NT2/D1 (cell line): ENCODE measurements around the gene KCNJ14.

Experiments used
- DNase-seq: peaks from one replicate; pipeline ENCODE4 v3.0.0-alpha.2; 2011; ENCODE audit warnings: low read depth, low spot score
- H3K27me3 ChIP-seq: 2 replicates; pipeline ENCODE4 v1.6.0; 2011; ENCODE audit warnings: mild to moderate bottlenecking; ENCODE audit not compliant: insufficient read length, insufficient read depth
- H3K36me3 ChIP-seq: 2 replicates; pipeline ENCODE4 v1.6.1; 2011; ENCODE audit warnings: mild to moderate bottlenecking, low read length, mixed read lengths; ENCODE audit not compliant: insufficient read depth, insufficient read length
- H3K4me1 ChIP-seq: 2 replicates; pipeline ENCODE4 v1.5.1; 2011; ENCODE audit not compliant: insufficient read depth, insufficient read length
- H3K4me3 ChIP-seq: 2 replicates; pipeline ENCODE4 v1.5.1; 2011; ENCODE audit warnings: low read depth; ENCODE audit not compliant: insufficient read length
- H3K9ac ChIP-seq: 2 replicates; pipeline ENCODE4 v1.6.0; 2011; ENCODE audit warnings: low read depth; ENCODE audit not compliant: insufficient read length
- H3K9me3 ChIP-seq: 2 replicates; pipeline ENCODE4 v1.5.1; 2011; ENCODE audit warnings: mild to moderate bottlenecking, low read length; ENCODE audit not compliant: insufficient read depth
- SUZ12 ChIP-seq: IDR thresholded peaks from 2 replicates; pipeline ENCODE4 v1.6.1; 2011; ENCODE audit not compliant: insufficient read length, insufficient read depth; ENCODE audit errors: extremely low read depth
- YY1 ChIP-seq: IDR thresholded peaks from 2 replicates; pipeline ENCODE4 v1.6.1; 2011; ENCODE audit not compliant: insufficient read length, insufficient read depth
- ZNF274 ChIP-seq: IDR thresholded peaks from 2 replicates; pipeline ENCODE4 v1.6.1; 2011; ENCODE audit warnings: mild to moderate bottlenecking, low read depth, low read length

The KCNJ14 gene

GRCh38 chr19:48441360-48442050 lies 13.9 kb upstream of the KCNJ14 start:
- no peak for TF ChIP-seq YY1
- TF ChIP-seq SUZ12 = no peak
- TF ChIP-seq ZNF274 = no peak
- Histone ChIP-seq H3K9ac (no peak overlapping the region), H3K9me3 (no peaks in the 10 kb centered on the region), H3K4me1 (peaks cover 5% of the 10 kb centered on the region), H3K36me3 (peaks cover 3% of the 10 kb centered on the region), H3K4me3 (no peak overlapping the region), H3K27me3 (peaks cover 24% of the 10 kb centered on the region)
- DNase-seq = no peak

GRCh38 chr19:48442116-48443035 lies 13.0 kb upstream of the KCNJ14 start:
- H3K9ac ChIP-seq = no peak overlapping the region
- H3K9me3 ChIP-seq = no peaks in the 10 kb centered on the region
- peaks cover 5% of the 10 kb centered on the region for H3K4me1 ChIP-seq
- DNase-seq = no peak
- H3K27me3 ChIP-seq = peaks cover 24% of the 10 kb centered on the region
- H3K4me3 ChIP-seq = no peak overlapping the region
- TF ChIP-seq SUZ12 = no peak
- TF ChIP-seq YY1 = no peak
- TF ChIP-seq ZNF274 = no peak
- H3K36me3 ChIP-seq = peaks cover 6% of the 10 kb centered on the region

- DNase-seq = no peak
- H3K4me3 ChIP-seq = peak overlapping the region; percentile 28
- peaks cover 15% of the 10 kb centered on the region for H3K36me3 ChIP-seq
- no peak for TF ChIP-seq ZNF274
- no peak for TF ChIP-seq SUZ12
- TF ChIP-seq YY1 = no peak
- peak overlapping the region; percentile 50 for H3K9ac ChIP-seq
- H3K4me1 ChIP-seq = peaks cover 4% of the 10 kb centered on the region
- H3K9me3 ChIP-seq = no peaks in the 10 kb centered on the region
- H3K27me3 ChIP-seq = peaks cover 24% of the 10 kb centered on the region
Observed at GRCh38 chr19:48443256-48443655, 12.1 kb upstream of the KCNJ14 start.

GRCh38 chr19:48443731-48444128 lies 11.6 kb upstream of the KCNJ14 start:
- DNase-seq = no peak
- H3K9ac ChIP-seq = peak overlapping the region; percentile 10
- TF ChIP-seq ZNF274 (no peak), SUZ12 (no peak), YY1 (no peak)

GRCh38 chr19:48444129-48444935 lies 11.0 kb upstream of the KCNJ14 start:
- Histone ChIP-seq H3K27me3 (peaks cover 24% of the 10 kb centered on the region), H3K36me3 (peaks cover 25% of the 10 kb centered on the region), H3K9me3 (no peaks in the 10 kb centered on the region), H3K4me3 (peak overlapping the region; percentile 93), H3K4me1 (peaks cover 4% of the 10 kb centered on the region), H3K9ac (peak overlapping the region; percentile 10)
- no peak for DNase-seq
- no peak for TF ChIP-seq ZNF274
- TF ChIP-seq SUZ12 = no peak
- no peak for TF ChIP-seq YY1

More at GRCh38 chr19:48443731-48444128, 11.6 kb upstream of the KCNJ14 start:
- peaks cover 4% of the 10 kb centered on the region for H3K4me1 ChIP-seq
- H3K36me3 ChIP-seq = peaks cover 19% of the 10 kb centered on the region
- H3K4me3 ChIP-seq = no peak overlapping the region
- H3K27me3 ChIP-seq = peaks cover 24% of the 10 kb centered on the region
- no peaks in the 10 kb centered on the region for H3K9me3 ChIP-seq

- no peak for TF ChIP-seq ZNF274
- Histone ChIP-seq H3K27me3 (peaks cover 24% of the 10 kb centered on the region), H3K4me1 (peaks cover 4% of the 10 kb centered on the region), H3K36me3 (peaks cover 30% of the 10 kb centered on the region), H3K9me3 (no peaks in the 10 kb centered on the region), H3K9ac (no peak overlapping the region), H3K4me3 (peak overlapping the region; percentile 93)
- DNase-seq = no peak
Observed at GRCh38 chr19:48444936-48445200, 10.5 kb upstream of the KCNJ14 start.

GRCh38 chr19:48445256-48445605 lies 10.1 kb upstream of the KCNJ14 start:
- TF ChIP-seq YY1 = no peak
- no peaks in the 10 kb centered on the region for H3K9me3 ChIP-seq
- no peak for DNase-seq
- peaks cover 24% of the 10 kb centered on the region for H3K27me3 ChIP-seq
- peaks cover 34% of the 10 kb centered on the region for H3K36me3 ChIP-seq
- peaks cover 4% of the 10 kb centered on the region for H3K4me1 ChIP-seq
- H3K4me3 ChIP-seq = peak overlapping the region; percentile 93
- no peak overlapping the region for H3K9ac ChIP-seq
